Central memory CD8-positive, alpha-beta T cell (primary cell): ENCODE measurements around the gene RIMKLB.

ENCODE experiments used
- ATAC-seq: fragments of 150-1000 bp; cut with Tn5 transposase; replicated peaks from 2 replicates; pipeline ENCODE4 v1.10.0; 2022; ENCODE audit warnings: mild to moderate bottlenecking, moderate FRiP score, moderate number of reproducible peaks; ENCODE audit not compliant: poor library complexity, severe bottlenecking; ENCODE audit errors: extremely low read depth
- DNase-seq, 2 donors: peaks; one replicate each; pipeline ENCODE4 v3.0.0; 2021; ENCODE audit warnings: low spot score in 2 of 2
- H3K27ac Mint-ChIP-seq: one replicate; pipeline ENCODE4 v1.8.0; 2022; ENCODE audit warnings: low read depth, mild to moderate bottlenecking, moderate library complexity, mixed read lengths
- H3K27me3 Mint-ChIP-seq: one replicate; pipeline ENCODE4 v1.8.0; 2022; ENCODE audit warnings: mixed read lengths
- H3K36me3 Mint-ChIP-seq: one replicate; pipeline ENCODE4 v1.8.0; 2022; ENCODE audit warnings: mild to moderate bottlenecking, moderate library complexity, mixed read lengths; ENCODE audit not compliant: insufficient read depth
- H3K4me1 Mint-ChIP-seq: one replicate; pipeline ENCODE4 v1.8.0; 2022; ENCODE audit warnings: mixed read lengths
- H3K4me3 Mint-ChIP-seq: one replicate; pipeline ENCODE4 v1.8.0; 2022; ENCODE audit warnings: mild to moderate bottlenecking, moderate library complexity, mixed read lengths
- H3K9me3 Mint-ChIP-seq: one replicate; pipeline ENCODE4 v1.8.0; 2022; ENCODE audit warnings: mixed read lengths

The RIMKLB gene

DNA sequence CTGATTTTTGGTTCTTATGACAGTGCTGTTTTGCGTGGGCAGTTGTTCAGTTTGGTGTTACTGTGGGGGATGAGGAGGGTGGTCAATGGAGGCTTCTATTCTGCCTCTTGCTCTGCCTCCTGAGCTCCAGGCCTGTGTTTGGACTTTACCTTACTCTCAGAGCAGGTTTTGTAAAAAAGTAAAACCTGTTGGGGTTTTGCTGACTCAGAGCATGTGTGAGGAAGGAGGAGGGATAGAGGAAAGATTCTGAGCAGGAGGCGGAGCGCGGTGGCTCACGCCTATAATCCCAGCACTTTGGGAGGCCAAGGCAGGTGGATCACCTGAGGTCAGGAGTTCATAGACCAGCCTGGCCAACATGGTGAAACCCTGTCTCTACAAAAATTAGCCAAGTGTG lies 131.3 kb downstream of the RIMKLB start:
- ATAC-seq (no peak), DNase-seq (no peak)
- Mint-ChIP-seq H3K9me3 (no peaks in the 10 kb centered on the region), H3K27me3 (peaks cover 58% of the 10 kb centered on the region), H3K4me3 (no peak overlapping the region), H3K4me1 (no peaks in the 10 kb centered on the region), H3K36me3 (no peaks in the 10 kb centered on the region), H3K27ac (no peak overlapping the region)

DNA sequence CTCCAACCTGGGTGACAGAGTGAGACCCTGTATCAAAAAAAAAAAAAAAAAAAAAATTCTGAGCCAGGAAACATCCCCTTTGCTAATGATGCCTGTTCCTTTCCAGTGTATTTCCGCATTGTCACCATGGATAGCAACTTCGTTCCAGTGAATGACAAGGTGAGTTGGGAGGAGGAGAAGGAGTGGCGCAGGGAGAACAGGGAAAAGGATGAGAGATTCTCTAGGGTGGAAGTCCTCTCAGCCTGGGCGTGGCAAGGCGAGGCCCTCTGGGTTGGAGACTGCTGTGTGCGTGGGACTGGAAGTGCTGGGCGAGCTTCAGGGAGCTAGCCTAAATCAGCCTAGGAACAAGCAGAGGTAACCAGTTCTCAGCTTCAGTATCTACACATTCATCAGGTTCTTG lies 131.8 kb downstream of the RIMKLB start:
- Mint-ChIP-seq H3K9me3 (no peaks in the 10 kb centered on the region), H3K27ac (no peak overlapping the region), H3K36me3 (no peaks in the 10 kb centered on the region), H3K4me3 (no peak overlapping the region), H3K27me3 (peaks cover 58% of the 10 kb centered on the region), H3K4me1 (no peaks in the 10 kb centered on the region)
- ATAC-seq, result no peak
- no peak for DNase-seq

DNA sequence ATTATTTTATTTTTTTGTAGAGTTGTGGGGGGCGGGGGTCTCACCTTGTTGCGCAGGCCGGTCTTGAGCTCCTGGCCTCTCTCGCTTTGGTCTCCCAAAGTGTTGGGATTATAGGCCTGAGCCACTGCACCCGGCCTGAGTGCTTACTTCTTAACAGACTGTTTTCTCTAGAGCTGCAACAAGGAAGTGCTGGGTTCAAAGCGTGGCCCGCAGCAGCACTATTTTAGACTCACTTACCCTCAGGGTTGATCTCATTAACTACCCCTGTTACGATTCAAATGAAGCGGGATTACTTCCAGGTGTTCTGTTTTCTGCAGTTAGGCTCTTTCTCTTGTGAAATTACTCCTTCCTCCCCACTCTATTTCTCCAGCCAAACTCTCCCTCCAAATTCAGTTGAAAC lies 133.3 kb downstream of the RIMKLB start:
- no peaks in the 10 kb centered on the region for H3K36me3 Mint-ChIP-seq
- ATAC-seq (no peak), DNase-seq (no peak)
- H3K4me1 Mint-ChIP-seq, result no peaks in the 10 kb centered on the region
- H3K4me3 Mint-ChIP-seq, result no peak overlapping the region
- peaks cover 59% of the 10 kb centered on the region for H3K27me3 Mint-ChIP-seq
- H3K9me3 Mint-ChIP-seq, result no peaks in the 10 kb centered on the region
- H3K27ac Mint-ChIP-seq, result no peak overlapping the region

DNA sequence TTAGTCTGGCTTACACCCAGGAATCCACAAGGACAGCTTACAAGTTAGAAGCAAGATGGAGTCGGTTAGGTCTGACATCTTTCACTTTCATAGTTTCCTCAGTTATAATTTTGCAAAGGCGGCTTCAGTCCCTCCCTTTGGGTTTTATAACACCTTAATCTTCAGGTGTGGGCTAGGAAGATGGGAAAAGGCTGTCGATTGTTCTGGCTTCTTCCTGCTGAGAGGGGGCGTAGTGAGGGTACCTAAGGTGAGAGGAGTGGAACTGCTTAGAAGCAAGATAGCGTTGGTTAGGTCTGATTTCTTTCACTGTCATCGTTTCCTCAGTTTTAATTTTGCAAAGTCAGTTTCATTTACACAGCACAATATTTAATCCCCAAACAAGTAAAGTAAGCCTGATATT lies 134.7 kb downstream of the RIMKLB start:
- Mint-ChIP-seq H3K36me3 (no peaks in the 10 kb centered on the region), H3K27me3 (peaks cover 63% of the 10 kb centered on the region), H3K4me3 (no peak overlapping the region), H3K27ac (no peak overlapping the region), H3K9me3 (no peaks in the 10 kb centered on the region), H3K4me1 (no peaks in the 10 kb centered on the region)
- DNase-seq (no peak), ATAC-seq (no peak)
